Right atrium auricular region (tissue), 2 donors: ENCODE results near the gene CUL1. TPM values are rescaled to one million over a fixed set of nuclear protein-coding genes. Genes with fewer than 3 reads are reported as not detected.

Experiments used
- DNase-seq: peaks from one replicate; pipeline ENCODE4 v3.0.0-alpha.2; 2019; ENCODE audit warnings: low spot score
- H3K27ac ChIP-seq, 2 donors: fragments of 200-600 bp; sonication (generic); 1 replicate in 1 of 2; 2 replicates in 1 of 2; pipeline ENCODE4 v1.5.1; 2016 to 2019
- H3K27me3 ChIP-seq, 2 donors: fragments of 200-600 bp; sonication (generic); one replicate each; pipeline versions ENCODE4 v1.5.1 to v1.6.0; 2017 to 2019
- H3K36me3 ChIP-seq: fragments of 200-600 bp; sonication (generic); one replicate; pipeline ENCODE4 v1.5.1; 2016
- H3K4me1 ChIP-seq, 2 donors: fragments of 200-600 bp; sonication (generic); one replicate each; pipeline versions ENCODE4 v1.5.1 to v1.6.0; 2017 to 2019
- H3K4me3 ChIP-seq, 2 donors: fragments of 200-600 bp; sonication (generic); 1 replicate in 1 of 2; 2 replicates in 1 of 2; pipeline ENCODE4 v1.5.1; 2017 to 2019; ENCODE audit warnings: mild to moderate bottlenecking in 1 of 2, moderate library complexity in 1 of 2
- H3K9me3 ChIP-seq, 2 donors: fragments of 200-600 bp; sonication (generic); one replicate each; pipeline ENCODE4 v1.5.1; 2019
- CTCF ChIP-seq, 2 donors: fragments of 200-600 bp; sonication (generic); IDR thresholded peaks; one replicate each; pipeline ENCODE4 v1.5.1; 2019; ENCODE audit warnings: antibody characterized with exemption in 2 of 2
- total RNA-seq, 2 donors: library from RNA; depleted of rRNA; stranded (reverse); fragments of >200 nt; gene quantifications; one replicate each; pipeline ENCODE4 v1.1.0, GENCODE V29; 2016

The CUL1 gene
- total RNA-seq, 2 donors from 2014 or later: 40.2 to 46.7 TPM

- Histone ChIP-seq H3K4me1 (no peaks in the 10 kb centered on the region), H3K9me3 (peaks cover 0 to 4% of the 10 kb centered on the region in 2 donors), H3K4me3 (no peak overlapping the region), H3K27ac (no peak overlapping the region), H3K27me3 (no peaks in the 10 kb centered on the region), H3K36me3 (no peaks in the 10 kb centered on the region)
- no peak for TF ChIP-seq CTCF (IDR thresholded peaks at IDR 0.05)
- no peak for DNase-seq
Observed at GRCh38 chr7:148672041-148672440, 26.7 kb upstream of the CUL1 start.

GRCh38 chr7:148674689-148675088, 24.0 kb upstream of the CUL1 start:
- Histone ChIP-seq H3K4me1 (no peaks in the 10 kb centered on the region), H3K36me3 (no peaks in the 10 kb centered on the region), H3K4me3 (no peak overlapping the region), H3K9me3 (peaks cover 0 to 4% of the 10 kb centered on the region in 2 donors), H3K27ac (no peak overlapping the region), H3K27me3 (no peaks in the 10 kb centered on the region)
- TF ChIP-seq CTCF (IDR thresholded peaks at IDR 0.05): no peak
- no peak for DNase-seq

- no peak for TF ChIP-seq CTCF (IDR thresholded peaks at IDR 0.05)
Observed at GRCh38 chr7:148676291-148676690, 22.4 kb upstream of the CUL1 start.

GRCh38 chr7:148681821-148682220, 16.9 kb upstream of the CUL1 start:
- H3K27ac ChIP-seq: no peak overlapping the region

More at GRCh38 chr7:148676291-148676690, 22.4 kb upstream of the CUL1 start:
- H3K9me3 ChIP-seq: peaks cover 0 to 4% of the 10 kb centered on the region in 2 donors
- H3K4me3 ChIP-seq: no peak overlapping the region
- no peaks in the 10 kb centered on the region for H3K27me3 ChIP-seq
- no peaks in the 10 kb centered on the region for H3K4me1 ChIP-seq
- H3K27ac ChIP-seq: no peak overlapping the region
- H3K36me3 ChIP-seq: no peaks in the 10 kb centered on the region
- no peak for DNase-seq

GRCh38 chr7:148684289-148684830, 14.3 kb upstream of the CUL1 start:
- H3K27ac ChIP-seq: no peak overlapping the region
- no peak for DNase-seq

More at GRCh38 chr7:148681821-148682220, 16.9 kb upstream of the CUL1 start:
- Histone ChIP-seq H3K4me3 (no peak overlapping the region), H3K27me3 (no peaks in the 10 kb centered on the region), H3K4me1 (no peaks in the 10 kb centered on the region), H3K36me3 (no peaks in the 10 kb centered on the region), H3K9me3 (peaks cover 0 to 5% of the 10 kb centered on the region in 2 donors)
- TF ChIP-seq CTCF (IDR thresholded peaks at IDR 0.05): no peak
- no peak for DNase-seq

More at GRCh38 chr7:148684289-148684830, 14.3 kb upstream of the CUL1 start:
- no peaks in the 10 kb centered on the region for H3K4me1 ChIP-seq
- no peaks in the 10 kb centered on the region for H3K27me3 ChIP-seq
- H3K36me3 ChIP-seq: no peaks in the 10 kb centered on the region
- TF ChIP-seq CTCF (IDR thresholded peaks at IDR 0.05): no peak
- H3K4me3 ChIP-seq: no peak overlapping the region
- peaks cover 0 to 5% of the 10 kb centered on the region in 2 donors for H3K9me3 ChIP-seq
